Cardiac muscle cell (in vitro differentiated cells and primary cell): ENCODE measurements around the gene SPATA20. TPM values are rescaled to one million over a fixed set of nuclear protein-coding genes. Genes with fewer than 3 reads are reported as not detected.
A peak's percentile ranks its signal among the peaks of the same experiment; 100 is the strongest.

Experiments
- DNase-seq, 2 donors: peaks; one replicate each; pipeline versions ENCODE4 v3.0.0 to v3.0.0-alpha.2; 2010 to 2017; ENCODE audit warnings: low read depth in 1 of 2, low spot score in 1 of 2
- H3K27ac ChIP-seq: fragments of 200-600 bp; sonication (generic); 2 replicates; pipeline ENCODE4 v1.5.1; 2016
- H3K27me3 ChIP-seq: fragments of 200-600 bp; sonication (generic); 2 replicates; pipeline ENCODE4 v1.6.0; 2016; ENCODE audit warnings: control low read depth
- H3K36me3 ChIP-seq: fragments of 200-600 bp; sonication (generic); 2 replicates; pipeline ENCODE4 v1.5.1; 2016; ENCODE audit warnings: control low read depth
- H3K4me1 ChIP-seq: fragments of 200-600 bp; sonication (generic); 2 replicates; pipeline ENCODE4 v1.8.1; 2017; ENCODE audit warnings: low read depth, mild to moderate bottlenecking, mixed run types
- H3K4me3 ChIP-seq: fragments of 200-600 bp; sonication (generic); 2 replicates; pipeline ENCODE4 v1.5.1; 2016; ENCODE audit warnings: mild to moderate bottlenecking
- H3K9me3 ChIP-seq: fragments of 200-600 bp; sonication (generic); 2 replicates; pipeline ENCODE4 v1.5.1; 2017; ENCODE audit warnings: low read depth, mild to moderate bottlenecking, control low read depth
- polyA plus RNA-seq: library from polyadenylated mRNA; unstranded; fragments of >200 nt; fragmentation: Nextera tagmentation; extraction: Ambion mirVana; gene quantifications from 2 replicates; pipeline ENCODE4 v1.2.1, GENCODE V29; 2016
- total RNA-seq: library from RNA; depleted of rRNA; stranded (reverse); fragments of >200 nt; gene quantifications from 2 replicates; pipeline ENCODE4 v1.2.3, GENCODE V29; 2016
- TF ChIP-seq, protein P1 (sequence below): IDR thresholded peaks from 2 replicates; pipeline ENCODE4 v1.5.1; 2012; ENCODE audit warnings: low read depth, mild to moderate bottlenecking, low read length

Gene SPATA20
- total and polyA plus RNA-seq, 2 experiments from 2014 or later = 103 to 216 TPM

- no peaks in the 10 kb centered on the region for H3K36me3 ChIP-seq
- no peak for DNase-seq
- peaks cover 37% of the 10 kb centered on the region for H3K4me1 ChIP-seq
- H3K27ac ChIP-seq = no peak overlapping the region
- TF ChIP-seq, protein P1, sequence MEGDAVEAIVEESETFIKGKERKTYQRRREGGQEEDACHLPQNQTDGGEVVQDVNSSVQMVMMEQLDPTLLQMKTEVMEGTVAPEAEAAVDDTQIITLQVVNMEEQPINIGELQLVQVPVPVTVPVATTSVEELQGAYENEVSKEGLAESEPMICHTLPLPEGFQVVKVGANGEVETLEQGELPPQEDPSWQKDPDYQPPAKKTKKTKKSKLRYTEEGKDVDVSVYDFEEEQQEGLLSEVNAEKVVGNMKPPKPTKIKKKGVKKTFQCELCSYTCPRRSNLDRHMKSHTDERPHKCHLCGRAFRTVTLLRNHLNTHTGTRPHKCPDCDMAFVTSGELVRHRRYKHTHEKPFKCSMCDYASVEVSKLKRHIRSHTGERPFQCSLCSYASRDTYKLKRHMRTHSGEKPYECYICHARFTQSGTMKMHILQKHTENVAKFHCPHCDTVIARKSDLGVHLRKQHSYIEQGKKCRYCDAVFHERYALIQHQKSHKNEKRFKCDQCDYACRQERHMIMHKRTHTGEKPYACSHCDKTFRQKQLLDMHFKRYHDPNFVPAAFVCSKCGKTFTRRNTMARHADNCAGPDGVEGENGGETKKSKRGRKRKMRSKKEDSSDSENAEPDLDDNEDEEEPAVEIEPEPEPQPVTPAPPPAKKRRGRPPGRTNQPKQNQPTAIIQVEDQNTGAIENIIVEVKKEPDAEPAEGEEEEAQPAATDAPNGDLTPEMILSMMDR = no peak
- peaks cover 50% of the 10 kb centered on the region for H3K27me3 ChIP-seq
- peak overlapping the region; percentile 64 for H3K4me3 ChIP-seq
- H3K9me3 ChIP-seq = no peaks in the 10 kb centered on the region
These were observed 14.8 kb downstream of the SPATA20 start for GRCh38 chr17:50561746-50562141.

DNA sequence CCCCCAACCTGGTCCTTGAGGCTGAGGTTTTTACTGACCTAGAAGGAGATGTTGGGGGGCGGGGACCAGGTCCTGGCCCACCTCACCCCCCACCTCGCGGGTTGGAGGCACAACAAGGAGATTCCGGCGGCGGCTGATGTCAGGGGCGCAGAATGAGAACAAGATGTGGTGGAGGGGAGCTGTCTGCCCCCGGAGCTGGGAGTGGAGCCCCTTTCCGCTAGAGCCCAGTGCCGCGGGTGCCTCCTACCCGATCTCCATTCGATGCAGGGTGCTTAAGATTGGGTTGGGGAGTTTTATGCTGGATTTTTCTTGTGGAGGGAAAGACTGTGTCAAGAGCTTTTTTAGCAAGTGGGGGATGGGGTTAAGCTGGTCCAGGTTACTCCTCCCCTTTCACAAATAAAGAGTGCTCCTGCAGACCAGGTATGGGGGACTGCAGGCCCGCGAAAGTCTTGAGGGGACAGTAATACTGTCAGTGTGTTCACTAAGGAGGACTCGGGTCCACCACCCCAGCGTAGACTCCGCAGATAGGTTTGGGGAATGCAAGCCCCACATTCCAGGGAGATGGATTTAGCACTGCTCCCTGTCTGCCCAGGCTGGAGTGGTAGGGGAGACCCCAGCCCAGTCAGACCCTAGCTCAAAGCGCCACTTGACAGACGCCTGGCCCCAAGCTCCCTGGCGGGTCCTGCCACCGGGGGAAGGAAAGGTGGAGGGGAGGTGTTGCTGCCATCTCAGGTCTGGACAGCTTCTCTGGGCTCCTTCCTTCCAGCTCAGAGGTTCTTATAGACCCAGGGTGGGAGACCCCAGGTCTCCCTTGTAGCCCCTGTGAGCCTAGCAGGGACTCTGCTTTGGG, 15.5 kb downstream of the SPATA20 start:
- H3K4me3 ChIP-seq = peak overlapping the region; percentile 64
- no peak for DNase-seq
- no peak overlapping the region for H3K27ac ChIP-seq
- H3K9me3 ChIP-seq = no peaks in the 10 kb centered on the region
- peaks cover 37% of the 10 kb centered on the region for H3K4me1 ChIP-seq
- TF ChIP-seq, protein P1 = no peak
- no peaks in the 10 kb centered on the region for H3K36me3 ChIP-seq
- peaks cover 50% of the 10 kb centered on the region for H3K27me3 ChIP-seq

DNA sequence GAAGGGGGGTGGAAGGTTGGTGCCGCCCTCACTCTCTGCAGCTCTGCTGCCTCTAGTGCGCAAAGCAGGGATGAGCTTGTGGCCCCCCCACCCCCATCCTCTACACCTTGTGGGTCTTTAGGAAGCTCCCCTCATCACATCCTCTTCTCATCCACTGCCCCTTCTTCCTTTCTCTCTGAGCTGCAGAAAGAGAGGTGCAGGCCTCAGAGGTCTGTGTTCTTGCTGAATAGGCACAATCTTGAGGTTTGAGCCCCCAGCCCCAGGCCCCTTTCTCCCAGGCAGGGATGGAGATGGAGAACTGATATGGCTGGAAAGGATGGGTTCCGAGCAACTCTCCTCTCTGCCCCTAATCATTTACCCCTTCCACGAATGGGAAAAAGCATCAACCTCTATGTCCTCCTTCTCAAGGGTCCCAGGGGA, 16.1 kb downstream of the SPATA20 start:
- no peak overlapping the region for H3K27ac ChIP-seq
- no peaks in the 10 kb centered on the region for H3K36me3 ChIP-seq
- TF ChIP-seq, protein P1 = no peak
- no peak for DNase-seq
- H3K27me3 ChIP-seq = peaks cover 47% of the 10 kb centered on the region
- no peaks in the 10 kb centered on the region for H3K9me3 ChIP-seq
- H3K4me1 ChIP-seq = peaks cover 37% of the 10 kb centered on the region
- H3K4me3 ChIP-seq = peak overlapping the region; percentile 64

- Histone ChIP-seq H3K4me3 (no peak overlapping the region), H3K27me3 (peaks cover 31% of the 10 kb centered on the region), H3K27ac (no peak overlapping the region), H3K4me1 (peaks cover 42% of the 10 kb centered on the region), H3K36me3 (no peaks in the 10 kb centered on the region), H3K9me3 (no peaks in the 10 kb centered on the region)
- peak in 1 of 2 donors; percentile 86 for DNase-seq
- TF ChIP-seq, protein P1 = no peak
These were observed 17.9 kb downstream of the SPATA20 start for GRCh38 chr17:50564916-50565315.

DNA sequence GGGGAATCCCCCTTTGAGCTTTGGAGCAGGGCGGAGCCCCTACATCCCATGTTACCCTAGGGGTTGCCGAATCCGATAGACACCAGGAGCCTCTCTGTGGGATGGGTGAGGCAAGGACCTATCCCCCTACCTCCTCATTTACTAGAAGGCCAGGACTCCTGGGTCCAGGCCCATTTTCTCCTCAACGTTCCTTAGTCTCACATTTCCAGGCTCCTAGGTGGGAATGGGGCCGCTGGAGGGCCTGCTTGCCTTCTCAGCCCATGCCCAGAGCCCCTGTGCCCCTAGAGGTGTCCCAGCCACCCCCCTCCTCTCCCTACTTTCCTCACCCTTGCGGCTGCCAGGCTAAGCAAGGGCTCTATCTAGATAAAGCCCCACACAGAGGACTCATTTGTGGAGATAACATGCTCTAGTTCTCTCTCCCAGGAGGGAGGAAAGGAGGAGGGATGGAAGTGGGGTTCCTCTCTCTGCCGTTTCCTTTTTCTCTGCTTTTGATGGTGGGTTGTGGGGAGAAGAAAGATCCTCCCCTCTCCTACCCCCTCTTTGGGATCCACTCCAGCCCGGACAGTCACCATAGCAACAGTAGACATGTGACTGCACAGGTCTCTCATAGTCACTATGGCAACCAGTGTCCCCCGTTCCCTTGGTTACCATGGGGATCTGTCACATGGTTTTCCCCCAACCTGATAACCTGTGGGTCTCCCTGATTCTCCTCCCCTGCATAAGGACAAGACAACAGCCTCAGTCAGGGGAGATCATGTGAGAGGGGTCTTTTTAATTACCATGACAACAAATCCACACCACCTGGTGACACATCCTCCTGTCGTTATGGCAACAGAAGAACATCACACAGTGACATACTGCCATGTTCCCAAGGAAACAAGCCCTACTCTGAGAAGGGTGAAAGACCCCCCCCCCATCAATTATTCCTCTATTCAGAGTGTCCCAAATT, 18.7 kb downstream of the SPATA20 start:
- TF ChIP-seq, protein P1 = no peak
- H3K4me1 ChIP-seq = peaks cover 49% of the 10 kb centered on the region
- no peak overlapping the region for H3K27ac ChIP-seq
- no peak overlapping the region for H3K4me3 ChIP-seq
- no peaks in the 10 kb centered on the region for H3K36me3 ChIP-seq
- DNase-seq = peak in 1 of 2 donors; percentile 28
- H3K27me3 ChIP-seq = peaks cover 29% of the 10 kb centered on the region
- no peaks in the 10 kb centered on the region for H3K9me3 ChIP-seq
